HG03095 (cell line): ENCODE measurements around the gene PKLR.
"Not testable (repeated sequence)": the region's sequence is repeated elsewhere in the genome, so short reads cannot be mapped to it uniquely, and the experiment has no call there.

Experiments used
- ATAC-seq: cut with Tn5 transposase; IDR thresholded peaks from one replicate; pipeline ENCODE4 v1.9.1; 2021; ENCODE audit warnings: moderate library complexity; ENCODE audit not compliant: unreplicated experiment

Gene PKLR

GRCh38 chr1:155256058-155256852 lies 45.0 kb downstream of the PKLR start:
- no peak for ATAC-seq

- peak; percentile 50 for ATAC-seq
Observed at GRCh38 chr1:155255243-155256007, 45.8 kb downstream of the PKLR start, which contains the start of gene ENTREP3. Gene ENTREP3, minus strand, starts transcription at chr1:155255483. Its CDS starts 606 bp downstream, at chr1:155254877.

GRCh38 chr1:155254714-155255242 lies 46.5 kb downstream of the PKLR start:
- ATAC-seq, result peak; percentile 3

- no peak for ATAC-seq
Observed at GRCh38 chr1:155254228-155254713, 47.0 kb downstream of the PKLR start.

GRCh38 chr1:155253797-155254196 lies 47.4 kb downstream of the PKLR start:
- no peak for ATAC-seq

- ATAC-seq, result no peak
Observed at GRCh38 chr1:155253208-155253607, 48.0 kb downstream of the PKLR start.

GRCh38 chr1:155251566-155251965 lies 49.7 kb downstream of the PKLR start:
- ATAC-seq, result no peak

- ATAC-seq, result peak; percentile 70
Observed at GRCh38 chr1:155250633-155251449, 50.4 kb downstream of the PKLR start.

GRCh38 chr1:155250246-155250632 lies 51.0 kb downstream of the PKLR start:
- no peak for ATAC-seq

GRCh38 chr1:155247667-155248553 lies 53.3 kb downstream of the PKLR start:
- no peak for ATAC-seq

GRCh38 chr1:155246796-155247195 lies 54.4 kb downstream of the PKLR start:
- ATAC-seq, result not testable (repeated sequence)

- ATAC-seq, result no peak
Observed at GRCh38 chr1:155245163-155245524, 56.1 kb downstream of the PKLR start.

GRCh38 chr1:155244368-155245162 lies 56.7 kb downstream of the PKLR start:
- ATAC-seq, result peak; percentile 74

- no peak for ATAC-seq
Observed at GRCh38 chr1:155242805-155243358, 58.4 kb downstream of the PKLR start.

GRCh38 chr1:155241841-155242264 lies 59.4 kb downstream of the PKLR start:
- ATAC-seq, result no peak

GRCh38 chr1:155241069-155241679 lies 60.1 kb downstream of the PKLR start:
- ATAC-seq, result no peak
